GM15510 (cell line): ENCODE data around the gene ADIPOR2.

ENCODE experiments used
- POLR2A ChIP-seq: IDR thresholded peaks from 3 replicates; pipeline ENCODE4 v1.6.1; 2011; ENCODE audit warnings: borderline replicate concordance; ENCODE audit not compliant: insufficient read length; ENCODE audit errors: extremely low read depth

ADIPOR2 gene

GRCh38 chr12:1773937-1774655 lies 83.2 kb downstream of the ADIPOR2 start:
- TF ChIP-seq POLR2A = no peak

GRCh38 chr12:1776170-1776921 lies 85.5 kb downstream of the ADIPOR2 start:
- no peak for TF ChIP-seq POLR2A

- TF ChIP-seq POLR2A = no peak
Observed at GRCh38 chr12:1777798-1778197, 86.9 kb downstream of the ADIPOR2 start.

- no peak for TF ChIP-seq POLR2A
Observed at GRCh38 chr12:1778911-1779310, 88.0 kb downstream of the ADIPOR2 start.

- TF ChIP-seq POLR2A = no peak
Observed at GRCh38 chr12:1779783-1780182, 88.9 kb downstream of the ADIPOR2 start.

GRCh38 chr12:1781772-1782171 lies 90.9 kb downstream of the ADIPOR2 start:
- TF ChIP-seq POLR2A = no peak

- TF ChIP-seq POLR2A = no peak
Observed at GRCh38 chr12:1782215-1782614, 91.3 kb downstream of the ADIPOR2 start.

GRCh38 chr12:1787714-1788113 lies 96.8 kb downstream of the ADIPOR2 start:
- TF ChIP-seq POLR2A = no peak

GRCh38 chr12:1790444-1790843 lies 99.6 kb downstream of the ADIPOR2 start:
- no peak for TF ChIP-seq POLR2A

GRCh38 chr12:1791104-1791841 lies 100.4 kb downstream of the ADIPOR2 start:
- no peak for TF ChIP-seq POLR2A

- TF ChIP-seq POLR2A = no peak
Observed at GRCh38 chr12:1792406-1792805, 101.5 kb downstream of the ADIPOR2 start.

GRCh38 chr12:1793426-1794210 lies 102.7 kb downstream of the ADIPOR2 start:
- TF ChIP-seq POLR2A = no peak

GRCh38 chr12:1794440-1795090 lies 103.7 kb downstream of the ADIPOR2 start:
- TF ChIP-seq POLR2A = no peak

- TF ChIP-seq POLR2A = no peak
Observed at GRCh38 chr12:1795221-1795784, 104.4 kb downstream of the ADIPOR2 start.
